PC-3 (cell line): ENCODE data around the gene SCUBE1.

Experiments used
- EZH2 ChIP-seq: fragments of 300-600 bp; sonication (generic); IDR thresholded peaks from one replicate; pipeline ENCODE4 v1.6.1; 2017; ENCODE audit warnings: antibody characterized with exemption, mild to moderate bottlenecking, low read length; ENCODE audit not compliant: unreplicated experiment
- EZH2phosphoT487 ChIP-seq: fragments of 300-600 bp; sonication (generic); IDR thresholded peaks from 2 replicates; pipeline ENCODE4 v1.6.1; 2018; ENCODE audit warnings: mild to moderate bottlenecking, antibody characterized with exemption, low read length, borderline replicate concordance
- TF ChIP-seq, protein P1 (sequence below): fragments of 300-600 bp; sonication (generic); conservative IDR thresholded peaks from 2 replicates; pipeline ENCODE4 v1.5.1; 2017; ENCODE audit warnings: antibody characterized with exemption, low read depth, mild to moderate bottlenecking, low read length

GRCh38 chr22:43230571-43230970 is 112.6 kb downstream of the SCUBE1 start:
- TF ChIP-seq, protein P1, sequence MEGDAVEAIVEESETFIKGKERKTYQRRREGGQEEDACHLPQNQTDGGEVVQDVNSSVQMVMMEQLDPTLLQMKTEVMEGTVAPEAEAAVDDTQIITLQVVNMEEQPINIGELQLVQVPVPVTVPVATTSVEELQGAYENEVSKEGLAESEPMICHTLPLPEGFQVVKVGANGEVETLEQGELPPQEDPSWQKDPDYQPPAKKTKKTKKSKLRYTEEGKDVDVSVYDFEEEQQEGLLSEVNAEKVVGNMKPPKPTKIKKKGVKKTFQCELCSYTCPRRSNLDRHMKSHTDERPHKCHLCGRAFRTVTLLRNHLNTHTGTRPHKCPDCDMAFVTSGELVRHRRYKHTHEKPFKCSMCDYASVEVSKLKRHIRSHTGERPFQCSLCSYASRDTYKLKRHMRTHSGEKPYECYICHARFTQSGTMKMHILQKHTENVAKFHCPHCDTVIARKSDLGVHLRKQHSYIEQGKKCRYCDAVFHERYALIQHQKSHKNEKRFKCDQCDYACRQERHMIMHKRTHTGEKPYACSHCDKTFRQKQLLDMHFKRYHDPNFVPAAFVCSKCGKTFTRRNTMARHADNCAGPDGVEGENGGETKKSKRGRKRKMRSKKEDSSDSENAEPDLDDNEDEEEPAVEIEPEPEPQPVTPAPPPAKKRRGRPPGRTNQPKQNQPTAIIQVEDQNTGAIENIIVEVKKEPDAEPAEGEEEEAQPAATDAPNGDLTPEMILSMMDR, result no peak
- no peak for TF ChIP-seq EZH2phosphoT487
- no peak for TF ChIP-seq EZH2
